Mucosa of descending colon (tissue), 3 donors: ENCODE results near the gene CENPX. TPM values are rescaled to one million over a fixed set of nuclear protein-coding genes. Genes with fewer than 3 reads are reported as not detected.

Source experiments
- ATAC-seq: fragments of 200-7000 bp; cut with Tn5 transposase; one replicate; pipeline ENCODE4 v1.9.1; 2020; ENCODE audit warnings: mild to moderate bottlenecking, moderate library complexity
- DNase-seq, 3 donors: peaks; one replicate each; pipeline ENCODE4 v3.0.0-alpha.2; 2020
- H3K36me3 ChIP-seq: fragments of 200-600 bp; one replicate; pipeline ENCODE4 v1.8.0; 2021; ENCODE audit warnings: low read depth, mild to moderate bottlenecking
- H3K4me1 ChIP-seq: fragments of 200-600 bp; one replicate; pipeline ENCODE4 v1.8.0; 2021; ENCODE audit warnings: low read depth, mild to moderate bottlenecking
- H3K4me3 ChIP-seq: fragments of 200-600 bp; one replicate; pipeline ENCODE4 v1.8.0; 2021; ENCODE audit warnings: mild to moderate bottlenecking
- H3K9me3 ChIP-seq: fragments of 200-600 bp; one replicate; pipeline ENCODE4 v1.8.0; 2021; ENCODE audit warnings: mild to moderate bottlenecking
- CTCF ChIP-seq: fragments of 200-600 bp; IDR thresholded peaks from one replicate; pipeline ENCODE4 v1.8.0; 2022; ENCODE audit warnings: antibody characterized with exemption, mild to moderate bottlenecking
- intact Hi-C, 2 donors: fragments of 100-400 bp; cut with DNase I in 1 of 2; cut with micrococcal nuclease in 1 of 2; formaldehyde crosslinking; loops; one replicate each; pipeline versions ENCODE4 v1.11.0 to v1.11.1; 2022; cut with DNase I, micrococcal nuclease
- total RNA-seq, 3 donors: library from RNA; stranded (reverse); fragmentation: NEBNext Ultra II Directional in 2 of 3; extraction: Animal tissue kit (Norgen Biotek cat#: 25700) in 2 of 3; gene quantifications; one replicate each; pipeline versions ENCODE4 v1.2.1 to v1.2.4, GENCODE V29; 2021 to 2023
- donor health status: DM: no; HTN: no; CAD: no; lungs with moderate emphysema.
- donor health status: DM: no; HTN: no; CAD: no.
- donor health status: DM: no; HTN: yes; CAD: no.

The CENPX gene
- total RNA-seq, 3 donors from 2014 or later, result 76.3 to 114 (median 81.3) TPM

DNA sequence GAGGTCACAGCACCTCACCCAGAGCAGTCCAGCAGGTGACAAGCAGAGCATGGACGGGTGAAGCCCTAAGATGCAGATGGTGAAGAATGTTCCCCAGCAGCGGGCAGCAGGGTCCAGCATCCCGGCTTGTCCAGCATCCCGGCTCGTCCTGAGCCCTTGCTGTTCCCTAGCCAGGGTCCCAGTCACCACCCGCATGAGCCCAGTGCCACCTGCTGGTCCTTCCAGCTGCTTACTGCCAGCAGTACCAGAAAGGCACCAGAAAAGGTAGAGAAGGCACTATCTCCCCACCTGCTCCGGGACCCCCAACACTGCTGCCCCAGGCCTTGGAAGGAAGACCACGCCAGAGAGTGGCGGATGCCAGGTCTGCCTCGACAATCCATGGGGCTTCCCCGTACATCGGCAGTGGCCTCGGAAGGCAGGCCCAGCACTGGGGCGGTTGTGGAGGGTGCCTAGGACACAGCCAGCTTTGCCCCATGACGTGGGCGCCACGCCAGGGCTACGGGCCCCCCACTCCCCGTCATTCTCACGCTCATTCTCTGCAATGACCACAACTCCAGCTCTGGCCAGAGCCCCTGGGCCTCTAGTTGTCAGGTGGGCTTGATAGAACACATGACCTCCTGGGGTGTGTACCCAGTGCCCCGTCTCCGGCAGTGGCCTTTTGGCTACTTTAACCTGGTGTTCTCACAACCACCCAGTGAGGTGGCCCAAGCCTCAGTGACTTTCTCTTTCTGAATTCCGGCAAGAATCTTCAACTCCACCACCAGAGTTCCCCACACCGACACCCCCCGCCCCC is 1.4 kb downstream of the CENPX start:
- peak; percentile 55 for TF ChIP-seq CTCF
- ATAC-seq, result peak; percentile 25
- Histone ChIP-seq H3K4me3 (no peak overlapping the region), H3K36me3 (no peaks in the 10 kb centered on the region), H3K9me3 (no peaks in the 10 kb centered on the region), H3K4me1 (peaks cover 26% of the 10 kb centered on the region)
- DNase-seq, result peak; percentile 80 to 85 (median 81)
- intact Hi-C loops, result no loop called here

DNA sequence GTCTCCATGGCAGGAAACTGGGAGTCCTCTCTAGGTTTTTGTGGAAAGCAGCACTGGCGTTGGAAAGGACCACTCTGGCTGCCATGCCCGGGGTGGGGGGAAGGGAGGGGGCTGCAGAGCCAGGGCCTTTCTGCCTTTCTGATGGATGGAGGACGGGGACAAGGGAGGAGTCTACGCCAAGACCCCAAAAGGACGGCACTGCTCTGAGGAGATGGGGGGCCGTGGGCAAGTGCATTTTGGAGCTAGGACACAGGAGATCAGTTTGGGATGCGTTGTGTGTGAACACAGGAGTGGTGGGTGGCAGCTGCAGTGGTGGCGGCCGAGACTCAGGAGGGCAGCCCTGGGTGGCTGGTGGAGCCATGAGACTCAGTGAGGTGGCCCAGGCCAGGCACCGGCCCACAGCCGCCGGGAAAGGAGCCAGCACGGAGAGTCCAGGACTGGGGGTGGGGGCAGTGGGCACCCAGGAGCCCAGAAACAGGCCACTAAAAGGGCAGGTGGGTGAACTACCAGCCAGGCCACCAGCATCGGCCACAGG is 2.0 kb downstream of the CENPX start:
- intact Hi-C loops, result no loop called here
- DNase-seq (no peak), ATAC-seq (no peak)
- Histone ChIP-seq H3K4me3 (no peak overlapping the region), H3K9me3 (no peaks in the 10 kb centered on the region), H3K4me1 (peaks cover 26% of the 10 kb centered on the region), H3K36me3 (no peaks in the 10 kb centered on the region)
- no peak for TF ChIP-seq CTCF

DNA sequence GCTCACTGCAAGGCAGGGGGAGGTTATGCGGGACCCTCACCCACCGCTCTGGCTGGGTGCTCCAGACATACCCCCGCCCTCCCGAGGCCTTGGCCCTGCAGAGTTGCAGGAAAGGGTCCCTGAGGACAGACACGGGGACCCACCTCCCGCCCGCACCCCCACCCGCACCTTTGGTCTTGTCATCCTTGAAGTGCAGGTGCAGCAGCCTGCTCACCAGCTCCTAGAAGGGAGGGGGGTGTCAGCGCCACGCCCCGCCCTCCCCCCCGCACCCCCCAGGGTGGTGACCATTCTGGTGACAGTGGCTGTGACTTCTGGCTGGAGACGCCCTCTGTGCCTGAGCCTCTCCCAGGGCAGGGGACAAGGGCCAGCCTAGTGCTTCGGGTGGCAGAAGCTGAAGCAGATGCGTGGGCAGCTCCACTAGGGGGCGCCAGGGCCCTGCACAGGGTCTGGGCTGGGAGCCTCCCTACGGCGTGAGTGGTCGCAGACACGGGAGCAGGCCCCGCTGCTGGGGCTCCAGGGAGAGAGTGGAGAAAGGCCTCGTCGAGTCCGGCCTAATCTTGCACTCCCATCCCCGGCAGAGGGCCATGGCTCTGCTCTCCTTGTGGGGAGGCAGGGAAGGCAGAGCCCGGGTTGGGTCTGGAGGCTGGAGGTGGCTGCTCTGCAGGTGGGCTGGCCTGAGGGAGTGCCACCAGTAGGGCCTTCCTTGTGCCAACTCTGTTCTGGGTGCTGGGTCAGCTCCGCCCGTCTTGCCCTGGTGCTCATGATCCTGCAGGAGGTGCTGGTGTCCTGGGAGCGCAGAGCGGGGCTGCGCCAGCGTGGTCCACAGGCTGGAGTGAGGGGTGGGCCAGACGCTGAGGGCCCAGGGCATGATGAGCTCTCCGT is 2.7 kb downstream of the CENPX start:
- H3K9me3 ChIP-seq, result no peaks in the 10 kb centered on the region
- peak; percentile 65 to 79 (median 78) for DNase-seq

DNA sequence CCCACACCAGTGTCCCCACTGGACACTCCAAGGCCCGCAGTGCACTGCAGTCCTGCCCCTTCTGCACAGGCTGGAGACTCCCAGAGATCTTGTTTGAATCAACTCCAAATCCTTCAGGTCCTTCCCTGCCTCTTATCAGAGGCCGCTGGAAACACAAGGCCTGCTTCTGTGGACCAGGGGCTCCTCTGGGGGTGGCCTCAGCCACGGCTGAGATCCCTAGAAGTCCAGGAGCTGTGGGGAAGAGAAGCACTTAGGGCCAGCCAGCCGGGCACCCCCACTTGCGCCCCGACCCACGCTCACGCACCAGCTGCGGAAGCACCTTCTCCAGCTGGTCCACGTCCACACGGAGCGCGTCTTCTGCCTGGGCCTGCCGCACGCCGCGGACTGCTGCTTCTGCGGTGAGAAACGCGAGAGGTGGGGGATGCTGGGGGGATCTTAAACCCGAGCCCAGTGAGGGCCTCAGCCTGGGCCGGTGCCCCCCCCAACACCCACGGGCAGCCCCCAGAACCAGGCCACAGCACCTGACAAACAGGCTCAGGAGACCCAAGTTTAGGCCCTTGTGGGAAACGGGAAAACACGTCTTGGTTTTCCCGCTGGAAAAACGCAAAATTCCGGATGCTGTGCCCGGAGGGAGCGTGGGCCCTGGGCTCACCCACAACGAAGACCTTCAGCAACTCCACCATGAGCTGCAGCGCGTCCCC is 3.5 kb downstream of the CENPX start:
- peaks cover 24% of the 10 kb centered on the region for H3K4me1 ChIP-seq
- no peak overlapping the region for H3K4me3 ChIP-seq
- no peaks in the 10 kb centered on the region for H3K9me3 ChIP-seq
- TF ChIP-seq CTCF, result no peak
- intact Hi-C loops, result loop anchor here in 1 of 2 donors (5.0 kb wide), 1 partner anchor 57 kb away; the partner anchor contains the start of gene NOTUM
- no peak for DNase-seq
- no peaks in the 10 kb centered on the region for H3K36me3 ChIP-seq
- ATAC-seq, result no peak

More for the DNA sequence above, 2.7 kb downstream of the CENPX start:
- peak; percentile 18 for ATAC-seq
- intact Hi-C loops, result loop anchor here in 1 of 2 donors (5.0 kb wide), 1 partner anchor 58 kb away; the partner anchor contains the start of gene NOTUM
- no peaks in the 10 kb centered on the region for H3K36me3 ChIP-seq
- TF ChIP-seq CTCF, result peak; percentile 69
- no peak overlapping the region for H3K4me3 ChIP-seq
- H3K4me1 ChIP-seq, result peaks cover 26% of the 10 kb centered on the region
